Stimulated activated CD8-positive, alpha-beta memory T cell treated with anti-CD3 and anti-CD28 coated beads, Interleukin-7, amount 100 ng/mL, for 24 hours (primary cell): ENCODE results near the gene DENND1A.
A peak's percentile ranks its signal among the peaks of the same experiment; 100 is the strongest.

Experiments used
- DNase-seq: peaks from one replicate; pipeline ENCODE4 v3.0.0-alpha.2; 2020; ENCODE audit warnings: low read depth

DENND1A gene

DNA sequence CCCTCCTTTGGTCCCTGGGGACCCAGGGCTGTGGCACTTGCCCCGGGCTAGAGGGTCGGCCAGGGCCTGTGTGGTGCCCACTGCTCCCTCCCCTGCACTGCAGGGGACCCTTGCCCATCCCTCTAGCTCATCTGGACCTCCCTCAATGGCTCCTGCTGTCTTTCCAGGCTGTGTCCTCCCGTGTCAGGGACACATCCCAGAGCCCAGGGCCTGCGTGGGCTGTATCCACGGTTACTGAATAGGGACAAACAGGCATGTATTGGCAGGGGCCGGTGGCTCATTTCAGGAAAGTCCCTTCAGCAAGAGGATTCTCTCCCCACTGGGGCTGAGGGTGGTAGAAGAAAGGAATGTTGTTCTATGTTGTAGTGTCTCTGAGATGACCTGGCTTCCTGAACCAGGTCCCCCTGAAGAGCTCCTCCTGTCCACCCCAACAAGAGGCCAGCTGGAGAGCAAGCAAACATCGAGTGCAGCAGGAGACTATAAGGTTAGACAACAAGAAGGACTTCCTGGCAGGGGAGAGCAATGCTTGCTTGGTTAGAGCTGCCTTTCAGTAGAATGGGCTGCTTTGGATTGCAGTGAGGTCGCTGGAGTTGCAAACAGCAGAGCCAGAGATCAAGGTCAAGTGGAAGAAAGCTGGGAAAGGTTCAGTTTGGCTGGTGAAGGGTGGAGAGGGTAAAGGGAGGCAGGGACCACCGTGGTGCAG lies 575.0 kb downstream of the DENND1A start:
- no peak for DNase-seq

DNA sequence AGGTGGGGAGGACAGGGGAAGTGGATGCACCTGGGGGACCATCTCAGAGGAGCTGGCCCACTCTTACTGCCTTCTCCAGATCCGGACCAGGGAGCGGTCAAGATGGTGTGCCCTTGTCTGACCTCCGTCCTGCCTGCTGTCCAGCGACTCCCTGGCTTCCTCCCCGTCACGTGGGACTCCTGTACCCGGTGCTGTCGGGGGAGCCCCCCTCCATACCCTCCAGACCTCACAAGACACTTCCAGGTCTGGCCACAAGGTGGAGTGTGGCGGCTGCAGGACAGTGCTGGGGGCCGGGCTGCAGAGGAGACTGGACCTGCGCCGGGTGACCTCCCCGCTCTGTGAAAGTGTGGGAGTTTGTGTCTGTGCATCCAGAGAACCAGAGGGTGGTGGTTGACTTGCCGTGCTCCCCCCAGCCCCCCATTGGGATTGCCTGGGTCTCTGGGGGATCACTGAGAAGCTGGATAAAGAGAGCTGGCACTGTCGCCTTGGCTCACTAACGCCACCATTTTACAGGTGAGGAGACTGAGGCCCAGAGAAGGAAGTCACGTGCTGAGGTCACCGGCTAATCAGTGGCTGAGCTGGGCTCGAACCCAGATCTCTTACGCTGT lies 575.8 kb downstream of the DENND1A start:
- peak; percentile 53 for DNase-seq

DNA sequence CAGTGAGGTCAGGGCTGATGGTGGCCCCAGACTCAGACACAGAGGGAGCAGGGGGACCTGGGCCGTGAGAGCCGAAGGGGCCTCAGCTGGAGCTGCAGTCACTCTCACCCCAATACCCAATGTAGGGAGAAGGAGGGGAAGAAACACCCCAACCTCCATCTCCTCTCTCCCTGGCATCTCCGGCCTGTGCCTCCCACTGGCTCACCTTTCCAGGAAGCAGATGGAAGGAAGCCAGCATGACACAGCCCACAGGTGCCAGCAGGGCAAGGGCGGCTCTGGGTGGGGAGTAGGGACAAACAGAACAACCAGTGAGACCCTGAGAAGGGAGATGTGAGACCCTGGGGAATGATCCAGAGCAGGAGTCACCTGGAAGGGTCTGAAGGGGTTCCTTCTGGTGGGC lies 576.9 kb downstream of the DENND1A start:
- DNase-seq: no peak

DNA sequence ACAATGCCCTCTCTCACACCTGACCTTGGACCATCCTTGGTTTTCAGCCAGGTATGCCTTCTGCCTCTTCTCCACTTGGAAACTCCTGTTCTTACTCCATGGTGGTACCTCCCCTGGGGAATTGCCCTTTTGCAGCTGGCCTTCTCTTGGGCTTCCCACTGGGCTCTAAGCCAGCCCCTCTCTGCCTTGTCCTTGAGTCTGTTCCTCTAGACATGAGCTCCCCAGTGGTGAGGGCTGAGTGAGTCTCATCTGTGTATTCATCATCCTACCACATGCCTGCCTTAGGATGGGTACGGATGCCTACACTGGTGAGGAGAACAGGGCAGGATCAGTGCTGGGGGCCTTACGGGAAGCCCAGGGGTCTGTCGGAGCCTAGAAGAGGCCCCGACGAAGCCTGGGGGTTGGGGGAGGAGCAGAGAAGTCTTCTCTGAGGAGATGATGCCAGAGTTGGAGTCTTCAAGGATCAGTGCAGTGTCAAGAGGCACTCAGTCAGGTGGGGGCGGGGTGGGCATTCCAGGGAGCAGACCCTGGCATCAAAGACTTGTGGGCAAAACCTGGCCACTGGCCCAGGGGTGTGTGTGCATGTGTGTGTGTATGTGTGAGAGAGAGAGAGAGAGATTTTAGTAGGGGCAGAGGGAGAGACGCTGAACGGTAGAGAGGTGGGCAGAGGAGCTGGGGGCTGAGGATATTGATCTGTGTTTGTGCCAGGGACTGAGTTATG lies 579.2 kb downstream of the DENND1A start:
- no peak for DNase-seq

DNA sequence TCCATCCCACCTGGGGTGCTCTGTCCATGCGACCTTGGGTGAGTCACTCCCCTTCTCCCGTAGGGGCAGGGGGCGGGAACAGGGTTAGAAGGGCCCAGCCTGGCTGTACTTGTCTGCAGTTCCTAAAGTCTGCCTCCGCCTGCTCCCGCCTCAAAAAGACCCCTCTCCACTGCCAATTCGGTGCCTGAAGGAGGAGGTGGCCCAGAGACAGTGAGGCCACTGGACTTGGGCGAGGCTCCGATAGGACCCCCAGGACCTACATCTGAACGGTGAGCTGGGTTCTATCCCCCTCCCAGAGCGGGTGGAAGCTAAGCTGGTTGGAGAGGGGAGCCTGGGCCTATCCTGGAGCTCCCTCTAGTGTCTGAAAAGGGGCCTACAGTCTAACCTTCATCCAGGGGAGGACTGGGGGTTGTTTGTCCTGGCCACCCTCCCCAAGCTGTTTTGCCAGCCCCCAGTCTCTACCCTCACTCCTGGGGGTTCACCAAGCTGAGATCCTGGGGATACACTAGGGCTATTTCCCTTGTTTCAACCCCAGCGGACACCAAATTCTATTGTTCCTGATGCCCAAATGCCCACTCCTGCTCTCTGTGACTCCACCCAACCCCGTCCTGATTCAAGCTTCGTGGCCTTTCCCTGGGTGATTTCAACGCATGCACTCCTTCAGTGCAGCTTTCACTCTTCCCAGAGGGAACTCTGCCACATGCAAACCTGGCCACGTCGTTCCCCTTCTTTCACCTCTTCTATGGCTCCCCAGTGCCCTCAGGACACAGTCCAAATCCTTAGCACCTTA lies 580.0 kb downstream of the DENND1A start:
- peak; percentile 29 for DNase-seq

DNA sequence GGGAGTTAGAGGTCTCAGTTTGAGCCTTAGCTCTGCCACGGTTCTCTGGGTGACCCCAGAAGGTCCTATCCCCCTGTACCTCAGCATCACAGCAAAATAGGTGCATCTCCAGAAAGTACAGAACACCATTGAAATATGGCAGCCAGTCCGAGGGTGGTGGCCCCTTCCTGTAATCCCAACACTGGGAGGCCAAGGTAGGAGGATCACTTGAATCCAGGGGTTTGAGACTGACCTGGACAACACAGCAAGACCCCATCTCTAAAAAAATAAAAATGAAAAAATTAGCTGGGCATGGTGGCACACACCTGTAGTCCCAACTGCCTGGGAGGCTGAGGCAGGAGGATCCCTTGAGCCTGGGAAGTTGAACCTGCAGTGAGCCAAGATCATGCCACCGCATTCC lies 580.9 kb downstream of the DENND1A start:
- no peak for DNase-seq

GRCh38 chr9:123348317-123348992 lies 581.5 kb downstream of the DENND1A start:
- DNase-seq: no peak

DNA sequence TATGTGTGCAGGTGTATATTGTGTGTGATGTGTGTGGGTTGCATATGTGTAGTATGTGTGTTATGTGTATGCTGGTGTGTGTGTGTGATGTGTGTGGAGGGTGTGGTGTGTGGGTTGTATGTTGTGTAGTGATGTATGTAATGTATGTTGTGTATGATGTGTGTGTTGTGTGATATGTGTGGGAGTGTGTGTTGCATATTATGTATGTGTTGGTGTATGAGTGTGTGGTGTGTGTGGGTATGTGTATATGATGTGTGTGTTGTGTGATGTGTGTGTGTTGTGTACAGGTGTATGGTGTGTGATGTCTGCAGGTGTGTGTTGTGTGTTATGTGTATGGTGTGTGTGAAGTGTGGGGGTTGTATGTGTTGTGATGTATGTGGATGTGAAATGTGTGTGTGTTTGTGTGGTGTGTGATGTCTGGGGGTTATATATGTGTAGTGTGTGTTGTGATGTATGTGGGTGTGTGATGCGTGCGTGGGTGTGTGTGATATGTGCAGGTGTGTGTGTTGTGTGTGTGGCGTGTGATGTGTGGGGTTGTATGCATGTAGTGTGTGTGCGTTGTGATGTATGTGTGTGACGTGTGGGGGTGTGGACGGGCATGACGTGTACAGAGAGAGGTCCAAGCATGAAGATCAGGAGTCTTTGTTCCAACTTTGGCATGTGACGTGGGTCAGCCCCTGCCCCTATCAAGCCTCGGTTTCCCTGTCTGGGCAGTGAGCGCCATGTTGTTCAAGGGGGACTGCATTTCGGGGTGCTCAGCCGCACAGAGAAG lies 582.5 kb downstream of the DENND1A start:
- DNase-seq: no peak

GRCh38 chr9:123346826-123347225 lies 583.1 kb downstream of the DENND1A start:
- no peak for DNase-seq

DNA sequence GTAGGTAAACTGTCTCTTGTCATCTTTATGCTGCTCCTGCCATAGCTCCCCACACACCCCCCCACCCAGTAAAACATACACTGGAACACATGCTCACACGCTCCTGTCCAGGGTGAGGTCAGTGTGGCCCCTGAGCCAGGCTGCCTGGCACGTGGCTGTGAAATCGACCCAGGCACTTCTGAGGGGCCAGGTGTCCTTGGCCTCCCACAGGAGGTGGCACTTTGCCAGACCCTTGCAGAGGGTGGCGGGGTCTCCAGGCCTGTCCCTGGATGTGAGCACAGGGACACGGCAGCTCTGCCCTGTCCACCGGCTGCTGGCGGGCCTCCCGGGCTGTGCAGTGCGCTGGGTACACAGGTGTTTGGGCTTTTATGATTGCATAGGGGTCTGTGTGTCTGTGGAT lies 583.9 kb downstream of the DENND1A start:
- no peak for DNase-seq

GRCh38 chr9:123345567-123345955 lies 584.4 kb downstream of the DENND1A start:
- DNase-seq: no peak

- DNase-seq: no peak
Measured at GRCh38 chr9:123344192-123344949, 585.6 kb downstream of the DENND1A start.

DNA sequence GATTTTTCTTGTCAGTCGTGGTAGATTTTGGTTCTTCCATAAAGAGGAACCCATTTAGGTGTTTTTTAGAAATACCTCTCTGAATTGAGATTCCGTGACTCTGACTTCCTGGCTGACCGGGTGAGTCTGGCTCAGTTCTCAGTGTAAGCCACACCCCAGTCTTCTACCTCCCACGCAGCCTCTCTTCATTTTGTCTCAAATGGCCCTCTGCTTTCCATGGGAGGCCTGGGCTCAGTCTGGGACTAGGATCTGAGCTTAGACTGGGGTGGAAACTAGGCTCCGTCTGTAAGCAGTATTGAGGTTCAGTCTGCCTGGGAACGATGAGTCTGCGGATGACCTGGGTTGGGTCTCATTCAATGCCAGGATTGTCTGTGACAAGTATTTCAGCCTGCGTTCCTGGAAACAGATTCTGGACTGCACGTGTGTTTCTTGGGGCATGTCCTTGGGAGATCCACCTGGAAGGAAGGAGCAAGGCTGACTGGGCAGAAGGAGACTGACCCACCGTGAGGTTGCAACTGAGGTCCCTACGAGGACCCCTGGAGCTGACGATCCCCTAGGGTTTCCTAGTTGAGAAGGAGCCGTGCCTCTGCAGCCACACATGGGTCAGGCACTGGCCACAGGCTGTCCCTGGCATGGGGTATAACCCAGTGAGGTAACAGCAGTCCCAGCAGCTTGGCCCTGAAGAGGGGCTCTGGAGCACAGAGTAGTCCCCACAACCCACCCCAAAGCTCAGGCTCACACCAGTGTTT lies 586.3 kb downstream of the DENND1A start:
- DNase-seq: no peak

DNA sequence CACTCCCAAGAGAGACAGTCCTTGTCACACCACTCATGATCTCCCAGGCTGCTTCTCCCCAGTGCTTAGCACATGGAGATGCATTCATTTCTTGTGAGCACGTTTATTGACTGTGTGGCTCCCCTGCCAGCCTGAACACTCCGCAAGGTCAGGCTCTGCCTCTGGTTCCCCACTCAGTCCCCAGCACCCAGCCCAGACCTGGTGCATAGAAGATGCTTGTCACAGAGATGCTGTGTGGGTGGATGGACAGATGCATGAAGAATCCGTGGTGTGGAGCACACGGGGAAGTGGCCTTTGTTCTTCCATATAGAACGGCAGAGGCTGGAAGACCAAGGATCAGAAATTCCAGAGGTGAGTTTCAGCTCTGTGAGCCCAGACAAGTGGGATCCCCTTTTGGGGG lies 587.7 kb downstream of the DENND1A start:
- no peak for DNase-seq

- DNase-seq: no peak
Measured at GRCh38 chr9:123341816-123342215, 588.1 kb downstream of the DENND1A start.

DNA sequence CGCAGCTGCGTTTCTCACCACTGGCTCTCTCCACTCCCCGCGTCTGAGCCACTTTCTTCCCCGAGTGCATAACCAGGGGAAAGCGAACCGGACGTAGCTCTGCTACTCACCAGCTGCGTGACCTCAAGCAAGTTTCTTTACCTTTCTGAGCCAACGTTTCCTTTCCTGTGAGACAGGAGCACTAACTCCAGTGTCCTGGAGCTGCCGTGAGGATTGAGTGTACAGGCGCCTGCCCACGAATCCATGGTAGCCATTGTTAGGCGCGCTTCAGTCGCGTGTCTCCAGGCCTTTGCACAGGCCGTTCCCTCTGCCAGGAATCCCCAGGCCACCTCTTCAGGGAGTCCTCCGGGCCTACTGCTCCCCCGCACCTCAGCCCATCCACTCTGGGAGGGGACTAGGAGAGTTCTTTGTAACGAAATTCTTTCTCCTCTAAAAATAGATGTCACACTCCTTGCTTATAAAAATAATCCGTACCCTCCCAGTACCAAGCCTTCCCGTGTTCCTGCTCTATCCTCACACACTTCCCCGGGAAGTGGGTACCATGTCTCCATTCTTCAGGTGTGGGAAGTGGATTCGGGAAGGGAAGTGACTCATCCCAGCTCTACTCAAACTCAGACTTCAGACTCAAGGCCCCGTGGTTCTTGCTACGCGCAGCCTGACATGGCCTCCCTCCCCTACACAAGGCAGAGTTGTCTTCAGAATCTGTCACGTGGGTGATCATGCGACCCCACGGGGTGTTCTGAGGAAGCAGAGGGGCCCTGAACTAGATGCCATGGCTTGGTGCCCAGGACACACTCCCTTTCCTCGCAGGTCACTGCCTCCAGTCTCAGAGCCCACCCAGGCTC lies 590.0 kb downstream of the DENND1A start:
- peak; percentile 30 for DNase-seq

DNA sequence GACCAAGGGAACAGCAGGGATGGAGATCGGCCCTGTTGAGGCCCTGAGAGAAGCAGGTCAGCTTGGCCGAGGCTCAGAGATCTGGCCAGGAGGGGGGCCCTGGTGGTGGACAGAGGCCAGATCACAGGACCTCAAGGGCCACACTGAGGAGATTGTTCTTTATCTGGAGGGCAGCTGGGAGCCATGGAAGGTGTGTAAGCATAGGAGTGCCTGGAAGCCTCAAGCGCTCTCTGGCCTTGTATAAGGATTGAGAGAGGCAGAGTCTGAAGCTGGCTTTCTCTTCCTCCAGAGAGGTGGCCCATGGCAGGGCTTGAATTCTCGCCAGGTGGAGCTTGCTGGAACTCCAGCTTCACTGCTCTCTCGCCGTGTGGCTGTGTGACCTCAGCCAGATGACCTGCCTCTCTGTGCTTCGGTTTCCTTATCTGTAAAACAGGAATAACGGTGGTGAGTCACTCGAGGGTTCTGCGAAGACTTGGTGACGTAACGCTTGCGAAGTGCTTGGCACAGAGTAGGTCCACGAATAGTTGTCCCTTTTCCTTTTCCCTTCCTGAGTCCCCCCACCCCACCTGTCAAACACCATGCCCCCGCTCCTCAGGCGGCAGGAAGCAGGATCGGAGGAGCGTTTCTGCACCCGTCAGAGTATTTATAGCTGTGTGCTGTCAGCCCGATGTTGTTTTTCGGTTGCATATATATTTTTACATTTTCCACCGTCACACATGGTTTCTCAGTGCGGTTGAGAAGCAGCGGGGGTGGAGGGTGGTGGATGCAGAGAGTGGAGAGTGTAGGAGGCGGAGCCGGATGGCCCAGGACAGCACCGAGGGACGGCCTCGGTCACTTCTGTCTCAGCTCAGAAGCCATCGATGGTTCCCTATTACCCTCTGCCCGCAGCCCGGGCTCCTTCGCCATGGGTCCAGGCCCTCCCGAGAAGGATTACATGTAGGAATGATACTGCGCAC lies 590.9 kb downstream of the DENND1A start:
- peak; percentile 49 for DNase-seq

GRCh38 chr9:123337971-123338370 lies 592.0 kb downstream of the DENND1A start:
- no peak for DNase-seq
